ENCODE data around the gene PTPRN2. TPM values are rescaled to one million over a fixed set of nuclear protein-coding genes. Genes with fewer than 3 reads are reported as not detected.
A peak's percentile ranks its signal among the peaks of the same experiment; 100 is the strongest.

PTPRN2 gene
- total and polyA plus RNA-seq, 2 of the 8 experiments (the other 6 are each of a cell fraction or from before 2014, with no cell fraction given), result 2.6 to 4.5 TPM

DNA sequence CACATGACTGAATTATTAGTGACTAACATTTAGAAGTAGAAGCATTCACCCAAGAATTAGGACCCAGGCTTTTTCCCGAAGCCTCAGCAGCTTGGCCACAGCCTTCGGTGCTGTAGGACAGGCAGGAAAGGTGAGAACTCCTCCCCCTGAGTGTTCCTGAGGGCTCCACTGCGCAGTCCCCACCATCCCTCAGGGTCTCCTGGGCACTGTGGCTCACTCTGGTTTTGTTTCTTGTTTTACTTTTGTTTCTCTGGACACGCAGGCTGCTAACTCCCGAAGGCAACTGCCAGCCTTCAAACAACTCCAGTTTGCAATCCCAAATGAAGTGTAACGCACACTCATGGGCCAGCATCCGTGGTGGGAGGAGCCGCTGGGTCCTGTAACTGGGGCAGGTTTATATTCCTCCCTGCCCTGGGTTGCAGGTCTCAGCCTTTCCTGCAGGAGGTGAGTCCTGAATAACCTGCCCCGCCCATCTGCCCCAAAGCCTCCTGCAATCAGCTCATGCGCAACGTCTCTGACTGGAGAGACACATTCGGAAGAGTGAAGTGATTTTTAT, 492.9 kb downstream of the PTPRN2 start:
- H2AFZ ChIP-seq (ENCODE audit: low read length), result no peak overlapping the region
- ChIA-PET CTCF (ENCODE audit: partially characterized antibody) (interaction anchor here (0.7 to 1.6 kb wide), 3 partner anchors 18 to 423 kb away, joined by 3 to 4 read pairs (median 3); no protein-coding TSS in a partner anchor), POLR2A (ENCODE audit: partially characterized antibody) (no interaction called here)
- DNase-seq (ENCODE audit: low read depth in 1 of 2, low spot score in 2 of 2) (no peak), FAIRE-seq (no peak)
- no peaks in the 10 kb centered on the region for H3K79me1 ChIP-seq (ENCODE audit: low read depth, low read length)
- no peak overlapping the region for H3K4ac ChIP-seq (replicated peaks; ENCODE audit: insufficient read length, low read depth, low read length)
- no peaks in the 10 kb centered on the region for H3K36me3 ChIP-seq (ENCODE audit: control insufficient read depth in 2 of 4, insufficient read depth in 4 of 4, low read length in 3 of 4)
- H3K23ac ChIP-seq (ENCODE audit: insufficient read length), result no peak overlapping the region
- no peak overlapping the region for H3K9ac ChIP-seq (replicated peaks in 1 of 4; ENCODE audit: extremely low read depth in 1 of 4, low read depth in 3 of 4, low read length in 3 of 4)
- TF ChIP-seq EP300 (IDR thresholded peaks at IDR 0.05; ENCODE audit: borderline replicate concordance in 1 of 2, low read depth in 2 of 2, low read length in 2 of 2) (no peak), HDAC6 (IDR thresholded peaks at IDR 0.05; ENCODE audit: low read depth, low read length) (no peak), SP2 (IDR thresholded peaks at IDR 0.05; ENCODE audit: low read length) (no peak), SAP30 (IDR thresholded peaks at IDR 0.05; ENCODE audit: insufficient read depth, insufficient replicate concordance, low read length) (no peak), RAD21 (IDR thresholded peaks at IDR 0.05 in 1 of 2, conservative IDR thresholded peaks at IDR 0.05 in 1 of 2; ENCODE audit: low read depth in 2 of 2, low read length in 2 of 2) (no peak), EGR1 (IDR thresholded peaks at IDR 0.05; ENCODE audit: borderline replicate concordance, low read depth, low read length) (no peak), ASH2L (IDR thresholded peaks at IDR 0.05; ENCODE audit: low read length) (no peak)
- TF ChIP-seq, protein P1, sequence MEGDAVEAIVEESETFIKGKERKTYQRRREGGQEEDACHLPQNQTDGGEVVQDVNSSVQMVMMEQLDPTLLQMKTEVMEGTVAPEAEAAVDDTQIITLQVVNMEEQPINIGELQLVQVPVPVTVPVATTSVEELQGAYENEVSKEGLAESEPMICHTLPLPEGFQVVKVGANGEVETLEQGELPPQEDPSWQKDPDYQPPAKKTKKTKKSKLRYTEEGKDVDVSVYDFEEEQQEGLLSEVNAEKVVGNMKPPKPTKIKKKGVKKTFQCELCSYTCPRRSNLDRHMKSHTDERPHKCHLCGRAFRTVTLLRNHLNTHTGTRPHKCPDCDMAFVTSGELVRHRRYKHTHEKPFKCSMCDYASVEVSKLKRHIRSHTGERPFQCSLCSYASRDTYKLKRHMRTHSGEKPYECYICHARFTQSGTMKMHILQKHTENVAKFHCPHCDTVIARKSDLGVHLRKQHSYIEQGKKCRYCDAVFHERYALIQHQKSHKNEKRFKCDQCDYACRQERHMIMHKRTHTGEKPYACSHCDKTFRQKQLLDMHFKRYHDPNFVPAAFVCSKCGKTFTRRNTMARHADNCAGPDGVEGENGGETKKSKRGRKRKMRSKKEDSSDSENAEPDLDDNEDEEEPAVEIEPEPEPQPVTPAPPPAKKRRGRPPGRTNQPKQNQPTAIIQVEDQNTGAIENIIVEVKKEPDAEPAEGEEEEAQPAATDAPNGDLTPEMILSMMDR (IDR thresholded peaks at IDR 0.05; ENCODE audit: control extremely low read depth in 1 of 3, insufficient read depth in 1 of 3, low read depth in 1 of 3, low read length in 3 of 3), result peak in 1 of 3 experiments; percentile 10; a peak in 1 of 4 replicates
- H3K56ac ChIP-seq (replicated peaks; ENCODE audit: insufficient read length, low read depth, low read length), result no peak overlapping the region
- H4K20me1 ChIP-seq (replicated peaks in 1 of 2; ENCODE audit: control insufficient read depth in 1 of 2, insufficient read depth in 2 of 2, low read length in 2 of 2), result no peaks in the 10 kb centered on the region
- H3K4me1 ChIP-seq (replicated peaks in 1 of 4; ENCODE audit: control insufficient read depth in 3 of 4, insufficient read depth in 4 of 4, low read length in 3 of 4), result peaks cover 0 to 3% (median under 1%) of the 10 kb centered on the region in 4 experiments; a peak in 1 of 7 replicates
- H3K18ac ChIP-seq (ENCODE audit: extremely low read depth, low read length), result no peak overlapping the region
- H4K8ac ChIP-seq (ENCODE audit: extremely low read depth, insufficient read depth, low read length), result no peak overlapping the region
- H4K91ac ChIP-seq (replicated peaks; ENCODE audit: insufficient read length, low read length), result no peak overlapping the region
- H3K9me3 ChIP-seq (ENCODE audit: insufficient read depth in 2 of 2, low read depth in 1 of 2, low read length in 1 of 2), result peaks cover 0 to 19% of the 10 kb centered on the region in 2 experiments; a peak in 1 of 4 replicates
- H3K27ac ChIP-seq (ENCODE audit: low read depth, low read length), result no peak overlapping the region
- H2BK12ac ChIP-seq (ENCODE audit: low read depth, low read length), result no peak overlapping the region
- no peak overlapping the region for H3K4me3 ChIP-seq (ENCODE audit: extremely low read depth in 1 of 4, insufficient read depth in 2 of 4, low read depth in 3 of 4, low read length in 4 of 4)
- WGBS, 2 experiments (ENCODE audit: extremely low coverage in 1 of 2, insufficient coverage in 1 of 2, insufficient read length in 1 of 2, insufficient replicate concordance in 2 of 2, low coverage in 1 of 2, low lambda C conversion rate in 2 of 2, missing lambda C conversion rate in 1 of 2), result 88% methylated on average over 12 of the region's 12 CpGs; no CpG with 5 or more reads in 1 of the 2 experiments
- H2BK120ac ChIP-seq (replicated peaks; ENCODE audit: low read depth, low read length), result no peak overlapping the region
- H2BK15ac ChIP-seq (ENCODE audit: low read length), result no peak overlapping the region
- no peak overlapping the region for H2AK5ac ChIP-seq (ENCODE audit: low read depth, low read length)
- no peaks in the 10 kb centered on the region for H3K79me2 ChIP-seq (ENCODE audit: control insufficient read depth in 1 of 2, insufficient read depth in 2 of 2, low read length in 2 of 2)
- no peak overlapping the region for H3K4me2 ChIP-seq (ENCODE audit: insufficient read depth in 1 of 2, low read depth in 2 of 2, low read length in 2 of 2)
- no peak overlapping the region for H4K5ac ChIP-seq (ENCODE audit: insufficient read length, low read depth, low read length)
- H2BK5ac ChIP-seq (ENCODE audit: low read depth, low read length), result no peak overlapping the region
- H3K14ac ChIP-seq (ENCODE audit: insufficient read length), result no peak overlapping the region
- H3K27me3 ChIP-seq (replicated peaks in 1 of 4; ENCODE audit: control insufficient read depth in 3 of 4, extremely low read depth in 1 of 4, insufficient read depth in 3 of 4, low read length in 3 of 4), result peaks cover 0 to 1% (median 0%) of the 10 kb centered on the region in 4 experiments; a peak in 1 of 7 replicates
- no peak overlapping the region for H2BK20ac ChIP-seq (ENCODE audit: low read length)
- peaks cover 5% of the 10 kb centered on the region; the same call in 1 of the 2 replicates for H3K23me2 ChIP-seq (ENCODE audit: low read depth, low read length)

Measured in H1 (cell line).